SHP77 treated with DMSO at 0.1 percent for 48 hours (cell line): ENCODE data around the gene FAM177B.

Experiments
- DNase-seq: peaks from one replicate; lab custom pipeline; 2025; lab: John Stamatoyannopoulos, UW

Gene FAM177B

DNA sequence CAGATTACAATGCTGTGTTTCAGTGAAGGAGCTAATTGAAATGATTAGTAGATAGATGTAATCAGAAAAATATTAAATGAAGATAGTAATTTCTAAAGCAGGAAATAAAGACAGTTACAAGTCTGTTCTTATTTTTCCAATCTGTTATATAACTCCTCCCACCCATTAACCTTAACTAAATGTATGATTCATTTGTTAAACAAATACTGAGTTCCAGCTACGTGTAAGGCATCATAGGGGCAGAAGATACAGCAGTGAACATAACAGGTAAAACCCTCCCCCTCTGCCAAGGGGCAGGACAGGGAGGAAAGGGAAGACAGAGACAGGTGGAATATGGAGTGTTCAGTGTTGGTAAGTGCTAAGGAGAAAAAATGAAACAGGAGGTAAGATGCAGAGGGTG lies at the start of gene FAM177B:
TSS of gene FAM177B (plus strand) at position 231 of the 400 bp plus-strand sequence. CDS start 9,344 bp downstream, outside the sequence.
- DNase-seq: no peak

GRCh38 chr1:222691016-222691415 lies 46.0 kb upstream of the FAM177B start:
- no peak for DNase-seq

DNA sequence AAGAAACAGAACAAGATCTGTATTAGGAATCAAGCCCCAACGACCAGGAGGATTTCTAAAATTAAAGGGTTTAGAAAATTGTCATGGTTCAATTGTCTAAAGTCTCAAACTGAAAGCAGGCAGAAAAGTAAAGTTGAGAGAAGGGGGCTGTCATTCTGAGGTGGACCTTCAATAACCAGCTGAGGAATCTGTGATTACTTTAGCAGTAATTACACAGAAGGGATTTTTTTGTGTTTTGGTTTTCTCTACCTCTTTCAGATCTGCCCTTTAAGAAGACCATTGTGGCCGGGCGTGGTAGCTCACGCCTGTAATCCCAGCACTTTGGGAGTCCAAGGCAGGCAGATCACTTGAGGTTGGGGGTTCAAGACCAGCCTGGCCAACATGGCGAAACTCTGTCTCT lies 42.1 kb upstream of the FAM177B start:
- DNase-seq: no peak

DNA sequence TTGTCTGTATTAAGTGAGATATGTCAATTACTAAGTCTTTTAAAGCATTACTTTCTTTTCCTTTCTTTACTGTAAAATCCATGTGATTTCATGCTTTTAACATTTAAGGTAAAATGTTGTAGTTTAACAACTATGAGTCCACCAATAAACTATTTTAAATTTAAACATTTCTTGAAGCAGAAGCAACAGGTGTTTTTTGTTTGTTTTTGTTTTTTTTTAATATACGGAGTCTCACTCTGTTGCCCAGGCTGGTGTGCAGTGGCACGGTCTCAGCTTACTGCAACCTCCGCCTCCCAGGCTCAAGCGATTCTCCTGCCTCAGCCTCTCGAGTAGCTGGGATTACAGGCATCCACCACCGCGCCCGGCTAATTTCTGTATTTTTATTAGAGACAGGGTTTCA lies 40.3 kb upstream of the FAM177B start:
- no peak for DNase-seq

DNA sequence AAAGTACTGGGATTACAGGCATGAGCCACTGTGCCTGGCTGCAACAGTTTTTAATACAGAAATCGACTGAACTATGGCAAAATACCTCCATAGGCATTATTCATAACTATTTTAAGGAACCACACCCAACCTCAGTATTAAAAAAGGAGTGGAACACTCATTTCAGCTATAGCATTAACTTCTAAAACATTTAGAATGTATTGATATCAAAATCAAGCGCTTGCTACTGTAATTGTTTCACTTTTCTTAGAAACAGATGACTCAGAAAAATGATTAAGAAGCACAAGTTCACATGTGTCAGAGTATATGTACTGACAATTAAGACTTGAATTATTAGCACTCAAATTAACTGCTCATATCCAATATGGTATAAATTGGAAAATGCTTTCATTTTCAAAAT lies 39.8 kb upstream of the FAM177B start:
- DNase-seq: no peak

DNA sequence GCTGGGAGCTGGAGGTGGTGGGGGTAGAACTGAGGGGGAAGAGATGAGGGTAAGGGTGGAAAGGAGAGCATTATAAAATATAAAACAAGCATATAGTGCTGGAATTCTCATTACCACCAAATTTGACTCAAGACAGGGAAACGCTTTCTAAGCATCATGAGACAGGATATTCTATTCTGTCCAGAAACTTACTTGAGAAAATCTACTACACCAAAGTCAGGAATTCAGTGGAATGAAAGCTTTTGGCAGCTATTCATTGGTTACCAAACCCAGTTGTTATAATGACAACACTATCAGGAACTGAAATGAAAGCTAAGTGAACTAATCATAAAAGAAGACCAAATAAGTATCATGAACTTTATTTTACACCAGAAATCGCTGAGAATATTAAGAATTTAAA lies 39.2 kb upstream of the FAM177B start:
- DNase-seq: no peak

DNA sequence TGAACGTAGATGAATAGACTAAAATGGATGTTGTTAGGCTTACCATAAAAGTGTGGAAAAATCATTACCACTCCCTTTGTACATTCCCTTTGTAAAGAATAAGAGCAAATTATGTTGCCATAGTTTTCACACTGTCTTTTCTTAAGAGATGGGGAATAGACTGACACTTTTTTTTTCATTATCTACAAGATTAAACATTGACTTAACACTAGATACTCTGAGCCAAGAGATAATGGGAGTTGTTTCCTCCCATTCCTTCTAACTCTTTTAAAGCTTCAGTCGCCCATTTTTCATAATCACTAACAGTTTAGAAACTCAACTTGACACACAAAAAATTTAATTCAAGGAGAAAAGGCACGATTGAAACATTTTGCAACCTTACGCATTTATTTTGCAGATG lies 34.8 kb upstream of the FAM177B start:
- no peak for DNase-seq

- no peak for DNase-seq
These were observed 32.7 kb upstream of the FAM177B start for GRCh38 chr1:222704260-222704659.

GRCh38 chr1:222706815-222707214 lies 30.2 kb upstream of the FAM177B start:
- no peak for DNase-seq

GRCh38 chr1:222709700-222710153 lies 27.3 kb upstream of the FAM177B start:
- no peak for DNase-seq

DNA sequence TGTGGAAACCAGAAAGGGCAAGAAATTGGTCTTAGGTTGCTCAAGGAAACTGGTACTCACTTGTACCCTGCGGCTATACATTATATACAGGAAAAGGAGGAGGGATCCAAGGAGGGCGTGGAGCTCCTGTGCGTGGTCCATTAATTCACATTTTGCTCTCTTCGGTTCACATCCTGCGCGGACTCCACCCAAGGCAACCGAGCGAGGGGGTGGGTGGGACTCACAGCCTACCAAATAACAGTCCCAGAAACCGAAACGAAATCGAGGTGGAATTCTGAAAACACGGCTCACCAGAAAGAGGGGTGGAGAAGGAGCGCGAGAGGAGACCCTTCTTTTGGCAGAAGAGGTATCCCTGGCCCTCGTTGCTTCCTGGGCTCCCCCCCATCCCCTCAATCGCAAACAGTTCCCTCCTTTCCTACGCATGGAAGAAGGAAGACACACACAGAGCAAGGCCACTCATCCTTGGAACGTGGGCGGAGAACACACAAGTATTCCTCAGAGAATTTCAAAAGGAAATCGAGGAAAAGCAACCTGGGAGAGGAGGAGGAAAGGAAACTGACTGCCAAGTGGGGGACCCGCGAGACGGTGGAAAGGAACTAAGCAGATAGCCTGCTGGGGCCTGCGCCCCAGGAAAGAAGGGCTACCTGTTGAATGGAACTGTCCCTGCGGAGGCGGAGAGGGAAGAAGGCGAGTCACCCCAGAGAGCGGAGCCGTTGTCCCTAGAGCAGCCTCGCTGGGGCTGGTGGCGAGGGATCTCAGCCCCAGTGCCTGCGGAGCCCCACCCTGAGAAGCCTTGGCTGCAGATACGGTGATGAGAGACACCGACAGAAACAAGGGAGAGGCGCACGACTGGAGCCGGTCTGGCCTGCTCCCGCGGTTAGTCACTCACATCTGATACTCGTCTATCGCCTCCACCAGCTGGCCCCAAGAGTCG lies 25.4 kb upstream of the FAM177B start:
- no peak for DNase-seq

GRCh38 chr1:222712253-222713090 lies 24.5 kb upstream of the FAM177B start, which contains the start of the genes AIDA and BROX:
AIDA (minus strand) TSS chr1:222712491; CDS start chr1:222712317, 174 bp downstream.
BROX (plus strand) TSS chr1:222712564; CDS start chr1:222715700, 3,136 bp downstream.
- DNase-seq: peak; percentile 66

- peak; percentile 94 for DNase-seq
These were observed 23.7 kb upstream of the FAM177B start for GRCh38 chr1:222713091-222713961.

DNA sequence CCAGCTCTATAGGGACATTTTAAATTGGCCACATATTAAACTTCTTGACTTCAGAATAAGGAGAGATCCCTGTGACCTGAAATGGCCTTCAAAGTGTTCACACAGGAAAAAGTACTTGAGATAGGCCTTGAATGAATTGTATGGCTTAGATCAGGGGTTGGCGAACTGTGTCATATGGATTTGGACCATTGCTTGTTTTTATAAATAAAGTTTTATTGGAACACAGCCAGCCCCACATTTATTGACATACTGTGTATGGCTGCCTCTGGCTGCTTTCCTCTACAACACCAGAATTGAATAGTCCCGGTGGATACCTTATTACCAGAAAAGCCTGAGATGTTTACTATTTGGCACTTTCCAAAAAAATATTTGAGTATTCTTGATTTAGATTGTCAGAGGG lies 20.6 kb upstream of the FAM177B start:
- DNase-seq: no peak

DNA sequence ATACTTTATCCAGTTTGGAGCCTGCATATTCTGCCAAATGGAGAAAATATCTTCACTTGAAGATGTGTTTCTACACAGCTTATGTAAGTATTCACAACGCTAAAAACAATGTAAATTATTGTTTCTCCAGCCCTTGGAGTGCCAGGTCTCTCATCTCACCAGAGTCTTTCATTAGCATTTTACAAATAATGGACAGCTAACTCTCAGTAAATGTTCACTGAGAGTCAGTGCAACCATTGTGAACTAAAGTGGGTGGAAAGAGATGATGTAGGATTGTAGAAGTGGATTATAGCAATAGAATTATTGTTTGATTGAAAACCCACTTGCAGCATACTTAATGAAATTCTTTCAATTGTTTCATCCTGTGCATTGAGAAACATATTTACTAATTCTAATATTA lies 8.3 kb upstream of the FAM177B start:
- no peak for DNase-seq

GRCh38 chr1:222730866-222731265 lies 6.1 kb upstream of the FAM177B start:
- DNase-seq: no peak

- no peak for DNase-seq
These were observed 4.5 kb upstream of the FAM177B start for GRCh38 chr1:222732216-222733159.

DNA sequence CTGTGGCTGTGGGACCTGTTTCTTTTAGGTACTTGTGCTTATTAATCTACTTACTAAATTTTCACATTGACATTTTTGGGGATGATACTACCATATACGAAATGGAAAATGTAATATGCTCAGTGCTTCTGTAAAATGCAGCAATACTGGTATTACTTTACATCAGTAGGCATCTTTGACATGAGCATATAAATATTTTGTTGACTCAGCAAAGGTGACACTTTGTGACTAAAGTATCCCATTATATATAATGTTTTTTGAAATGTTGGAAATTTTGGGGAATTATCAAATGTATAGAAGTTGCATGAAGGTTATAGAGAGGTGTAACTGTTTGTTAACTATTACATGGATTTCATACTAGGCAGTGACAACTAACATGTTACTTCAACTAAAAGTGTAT lies 2.3 kb upstream of the FAM177B start:
- no peak for DNase-seq

DNA sequence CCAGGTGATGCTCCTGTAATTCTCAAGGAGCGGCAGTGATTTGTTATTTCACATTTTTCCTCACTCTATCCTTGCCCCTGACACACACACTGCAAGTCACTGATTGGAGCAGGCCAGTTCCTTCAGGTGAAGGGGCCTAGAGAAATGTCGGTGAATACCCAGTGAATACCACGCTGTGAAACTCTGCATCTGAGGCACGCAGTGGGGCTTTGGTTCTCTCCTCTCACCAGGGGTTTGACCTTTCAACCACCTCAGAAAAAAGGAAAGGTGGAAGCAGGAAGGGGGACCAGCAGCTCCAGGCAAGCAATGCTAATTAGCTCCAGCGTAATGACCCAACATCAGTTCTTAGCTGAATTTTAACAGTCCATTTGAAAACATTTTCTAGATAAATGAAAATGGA lies 532 bp upstream of the FAM177B start:
- no peak for DNase-seq

- DNase-seq: no peak
These were observed 2.5 kb downstream of the FAM177B start for GRCh38 chr1:222739465-222739864.
